ENCODE measurements around the gene NOTCH3. TPM values are rescaled to one million over a fixed set of nuclear protein-coding genes. Genes with fewer than 3 reads are reported as not detected.
A peak's percentile ranks its signal among the peaks of the same experiment; 100 is the strongest.

The NOTCH3 gene
- total RNA-seq, 1 experiment from 2014 or later: 60.6 TPM

DNA sequence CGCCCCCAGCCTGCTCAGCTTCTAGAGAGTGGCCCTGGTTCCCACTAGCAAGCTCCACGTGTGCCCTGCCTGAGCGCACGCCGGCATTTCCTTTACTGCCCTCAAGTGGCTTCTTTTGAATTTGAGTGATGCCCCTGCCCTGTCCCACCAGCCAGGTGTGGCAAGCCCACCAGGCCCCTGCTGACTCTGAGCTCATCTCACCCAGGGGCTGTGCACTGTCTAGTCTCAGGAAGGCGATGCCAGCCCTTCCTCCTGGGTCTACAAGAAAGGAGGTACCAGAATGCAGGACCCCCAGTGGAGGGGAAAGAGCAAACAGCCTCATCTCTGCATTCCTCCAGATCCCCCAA, 48.7 kb upstream of the NOTCH3 start:
- DNase-seq: no peak
- BruUV-seq (replicated peaks): no TSS peak
- Mint-ChIP-seq H3K9me3 (ENCODE audit: unreplicated experiment) (no peaks in the 10 kb centered on the region), H3K36me3 (ENCODE audit: insufficient read depth, unreplicated experiment) (peaks cover 92% of the 10 kb centered on the region), H3K4me3 (ENCODE audit: unreplicated experiment) (no peak overlapping the region), H3K27ac (ENCODE audit: unreplicated experiment) (peak overlapping the region; percentile 85), H3K27me3 (ENCODE audit: insufficient read depth, unreplicated experiment) (no peaks in the 10 kb centered on the region), H3K4me1 (ENCODE audit: low read depth, unreplicated experiment) (peaks cover 19% of the 10 kb centered on the region)
- CTCF ChIA-PET: interaction anchor here (0.7 to 1.4 kb wide), 3 partner anchors 54 to 88 kb away, joined by 3 to 7 read pairs (median 4); no protein-coding TSS in a partner anchor
- peaks cover 27% of the 10 kb centered on the region for H3K4me1 ChIP-seq
- intact Hi-C loops (cut with micrococcal nuclease; ENCODE audit: unreplicated experiment): loop anchor here (5.0 kb wide), 1 partner anchor 52 kb away; no protein-coding TSS in a partner anchor
- TF ChIP-seq, protein P1, sequence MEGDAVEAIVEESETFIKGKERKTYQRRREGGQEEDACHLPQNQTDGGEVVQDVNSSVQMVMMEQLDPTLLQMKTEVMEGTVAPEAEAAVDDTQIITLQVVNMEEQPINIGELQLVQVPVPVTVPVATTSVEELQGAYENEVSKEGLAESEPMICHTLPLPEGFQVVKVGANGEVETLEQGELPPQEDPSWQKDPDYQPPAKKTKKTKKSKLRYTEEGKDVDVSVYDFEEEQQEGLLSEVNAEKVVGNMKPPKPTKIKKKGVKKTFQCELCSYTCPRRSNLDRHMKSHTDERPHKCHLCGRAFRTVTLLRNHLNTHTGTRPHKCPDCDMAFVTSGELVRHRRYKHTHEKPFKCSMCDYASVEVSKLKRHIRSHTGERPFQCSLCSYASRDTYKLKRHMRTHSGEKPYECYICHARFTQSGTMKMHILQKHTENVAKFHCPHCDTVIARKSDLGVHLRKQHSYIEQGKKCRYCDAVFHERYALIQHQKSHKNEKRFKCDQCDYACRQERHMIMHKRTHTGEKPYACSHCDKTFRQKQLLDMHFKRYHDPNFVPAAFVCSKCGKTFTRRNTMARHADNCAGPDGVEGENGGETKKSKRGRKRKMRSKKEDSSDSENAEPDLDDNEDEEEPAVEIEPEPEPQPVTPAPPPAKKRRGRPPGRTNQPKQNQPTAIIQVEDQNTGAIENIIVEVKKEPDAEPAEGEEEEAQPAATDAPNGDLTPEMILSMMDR (IDR thresholded peaks at IDR 0.05; ENCODE audit: insufficient read depth in 1 of 2, low read depth in 1 of 2, low read length in 1 of 2, severe bottlenecking in 1 of 2, unreplicated experiment in 1 of 2): no peak
- H3K9me3 ChIP-seq: no peaks in the 10 kb centered on the region
- no peaks in the 10 kb centered on the region for H3K27me3 ChIP-seq (replicated peaks; ENCODE audit: control insufficient read depth, insufficient read depth, low read length)
- H3K36me3 ChIP-seq (ENCODE audit: control insufficient read depth, insufficient read depth, low read length): peaks cover 17% of the 10 kb centered on the region
- H3K4me3 ChIP-seq (ENCODE audit: low read depth, low read length): no peak overlapping the region
- POLR2A ChIA-PET: no interaction called here

DNA sequence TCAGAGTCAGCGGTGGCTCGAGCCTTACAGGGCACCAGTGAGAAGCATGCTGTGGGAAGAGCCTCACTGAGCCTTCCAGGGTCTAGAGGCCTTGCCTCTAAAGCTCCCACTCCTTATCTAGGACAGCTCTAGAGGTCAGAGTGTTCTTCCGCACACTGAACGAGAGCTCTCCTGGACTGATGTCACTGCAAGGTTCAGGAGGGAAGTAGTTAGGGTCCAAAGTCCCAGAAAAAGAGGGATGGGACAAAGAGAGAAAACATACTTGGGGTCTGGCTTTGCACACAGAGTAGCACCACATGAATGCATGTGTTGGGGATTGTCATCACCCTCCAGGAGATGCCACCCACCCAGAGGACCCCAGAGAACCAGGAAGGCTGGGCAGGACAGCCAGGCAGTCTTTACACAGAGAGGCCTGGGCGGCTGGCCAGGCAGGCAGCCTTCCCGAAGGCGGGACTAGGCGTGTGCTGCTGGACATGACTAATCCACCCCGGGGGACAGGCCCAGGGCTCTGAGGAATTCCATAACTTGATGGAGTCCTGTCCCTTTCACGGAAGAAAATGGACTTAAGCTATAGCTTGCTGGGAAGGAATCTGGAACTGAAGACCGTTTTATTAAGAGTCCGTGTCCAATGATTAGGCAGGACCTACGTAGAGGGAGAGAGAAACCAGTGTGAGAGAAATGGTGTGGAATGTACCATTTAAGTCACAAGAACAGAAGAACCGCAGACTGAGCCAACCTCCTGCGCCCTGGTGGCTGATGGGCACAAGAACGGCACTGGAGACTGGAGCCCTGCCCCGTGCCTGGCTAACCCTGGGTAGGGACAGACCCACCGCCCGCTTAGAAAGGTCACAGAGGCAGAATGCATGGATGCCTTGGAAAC, 48.1 kb upstream of the NOTCH3 start:
- Mint-ChIP-seq H3K4me1 (ENCODE audit: low read depth, unreplicated experiment) (peaks cover 19% of the 10 kb centered on the region), H3K27ac (ENCODE audit: unreplicated experiment) (peak overlapping the region; percentile 85), H3K4me3 (ENCODE audit: unreplicated experiment) (no peak overlapping the region), H3K27me3 (ENCODE audit: insufficient read depth, unreplicated experiment) (no peaks in the 10 kb centered on the region), H3K36me3 (ENCODE audit: insufficient read depth, unreplicated experiment) (peaks cover 91% of the 10 kb centered on the region), H3K9me3 (ENCODE audit: unreplicated experiment) (no peaks in the 10 kb centered on the region)
- Histone ChIP-seq H3K4me3 (ENCODE audit: low read depth, low read length) (no peak overlapping the region), H3K4me1 (peaks cover 27% of the 10 kb centered on the region), H3K9me3 (no peaks in the 10 kb centered on the region), H3K27me3 (replicated peaks; ENCODE audit: control insufficient read depth, insufficient read depth, low read length) (no peaks in the 10 kb centered on the region), H3K36me3 (ENCODE audit: control insufficient read depth, insufficient read depth, low read length) (peaks cover 17% of the 10 kb centered on the region)
- no TSS peak for BruUV-seq (replicated peaks)
- CTCF ChIA-PET: interaction anchor here (0.7 kb wide), 2 partner anchors 54 to 87 kb away, joined by 3 to 7 read pairs; no protein-coding TSS in a partner anchor
- TF ChIP-seq, protein P1 (IDR thresholded peaks at IDR 0.05; ENCODE audit: insufficient read depth in 1 of 2, low read depth in 1 of 2, low read length in 1 of 2, severe bottlenecking in 1 of 2, unreplicated experiment in 1 of 2): no peak
- DNase-seq: peak in 1 of 2 experiments; percentile 30
- intact Hi-C loops (cut with micrococcal nuclease; ENCODE audit: unreplicated experiment): loop anchor here (5.0 kb wide), 1 partner anchor 52 kb away; no protein-coding TSS in a partner anchor
- POLR2A ChIA-PET: no interaction called here

DNA sequence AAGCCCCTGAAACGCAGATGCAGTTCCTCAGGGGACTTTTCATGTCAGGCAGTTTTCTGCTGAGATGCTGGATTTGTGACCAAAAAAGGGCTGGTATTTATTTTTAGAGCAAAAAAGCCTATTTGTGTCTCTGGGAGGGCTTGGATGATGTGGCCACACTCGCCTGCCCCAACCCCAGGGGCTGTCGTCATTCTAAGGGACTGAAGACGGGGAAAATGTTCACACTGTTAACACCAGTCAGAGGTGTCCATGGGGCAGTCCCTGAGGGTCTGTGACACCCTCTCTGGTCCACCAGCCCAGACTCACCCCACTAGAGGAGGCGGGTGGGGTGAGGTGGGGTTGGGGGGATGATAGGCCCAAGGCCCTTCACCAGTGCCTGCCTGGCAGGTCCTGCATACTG, 47.3 kb upstream of the NOTCH3 start:
- TF ChIP-seq, protein P1 (IDR thresholded peaks at IDR 0.05; ENCODE audit: insufficient read depth in 1 of 2, low read depth in 1 of 2, low read length in 1 of 2, severe bottlenecking in 1 of 2, unreplicated experiment in 1 of 2): no peak
- no peak overlapping the region for H3K4me3 ChIP-seq (ENCODE audit: low read depth, low read length)
- peaks cover 15% of the 10 kb centered on the region for H3K36me3 ChIP-seq (ENCODE audit: control insufficient read depth, insufficient read depth, low read length)
- Mint-ChIP-seq H3K27ac (ENCODE audit: unreplicated experiment) (peak overlapping the region; percentile 85), H3K27me3 (ENCODE audit: insufficient read depth, unreplicated experiment) (no peaks in the 10 kb centered on the region), H3K9me3 (ENCODE audit: unreplicated experiment) (no peaks in the 10 kb centered on the region), H3K36me3 (ENCODE audit: insufficient read depth, unreplicated experiment) (peaks cover 91% of the 10 kb centered on the region), H3K4me3 (ENCODE audit: unreplicated experiment) (no peak overlapping the region), H3K4me1 (ENCODE audit: low read depth, unreplicated experiment) (peaks cover 19% of the 10 kb centered on the region)
- H3K4me1 ChIP-seq: peaks cover 27% of the 10 kb centered on the region
- no peaks in the 10 kb centered on the region for H3K27me3 ChIP-seq (replicated peaks; ENCODE audit: control insufficient read depth, insufficient read depth, low read length)
- DNase-seq: no peak
- POLR2A ChIA-PET: no interaction called here
- intact Hi-C loops (cut with micrococcal nuclease; ENCODE audit: unreplicated experiment): loop anchor here (5.0 kb wide), 1 partner anchor 51 kb away; no protein-coding TSS in a partner anchor
- CTCF ChIA-PET: interaction anchor here (1.1 kb wide), 1 partner anchor 52 kb away, joined by 3 read pairs; no protein-coding TSS in a partner anchor
- H3K9me3 ChIP-seq: no peaks in the 10 kb centered on the region
- BruUV-seq (replicated peaks): TSS peak; percentile 23
